Left lobe of liver (tissue), 2 donors: ENCODE measurements around the gene MAP3K1. TPM values are rescaled to one million over a fixed set of nuclear protein-coding genes. Genes with fewer than 3 reads are reported as not detected.

Experiments
- ATAC-seq: fragments of 200-7000 bp; cut with Tn5 transposase; one replicate; pipeline ENCODE4 v1.9.1; 2020; ENCODE audit warnings: mild to moderate bottlenecking, moderate library complexity
- DNase-seq: peaks from one replicate; pipeline ENCODE4 v3.0.0-alpha.2; 2020; ENCODE audit warnings: low spot score
- total RNA-seq: library from RNA; stranded (reverse); gene quantifications from one replicate; pipeline ENCODE4 v1.2.1, GENCODE V29; 2021
- donor health status: DM: no; HTN: no; CAD: no; lungs with moderate emphysema.
- donor health status: DM: no; HTN: yes; CAD: no.

MAP3K1 gene
- total RNA-seq, 1 donor from 2014 or later, result 5.8 TPM

DNA sequence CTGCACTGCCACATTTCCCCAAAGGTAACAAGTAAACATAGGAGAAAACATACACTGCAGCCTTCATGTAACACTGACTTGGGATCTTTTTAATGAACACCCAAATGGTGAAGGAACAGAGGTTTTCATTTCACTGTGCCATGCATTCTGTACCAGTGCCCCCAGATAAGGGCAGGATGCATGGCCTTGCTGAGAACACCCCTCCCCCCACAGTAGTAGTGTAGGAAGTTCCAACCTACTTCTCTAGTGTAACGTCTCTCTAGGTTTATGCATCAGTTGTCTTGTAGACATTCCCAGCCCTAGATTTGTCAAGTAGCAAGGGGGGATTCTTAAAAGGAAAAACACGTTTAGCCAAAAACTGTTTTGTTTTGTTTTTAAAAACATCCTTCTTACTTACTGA, 29.9 kb downstream of the MAP3K1 start:
- peak; percentile 20 for ATAC-seq
- DNase-seq, result no peak

DNA sequence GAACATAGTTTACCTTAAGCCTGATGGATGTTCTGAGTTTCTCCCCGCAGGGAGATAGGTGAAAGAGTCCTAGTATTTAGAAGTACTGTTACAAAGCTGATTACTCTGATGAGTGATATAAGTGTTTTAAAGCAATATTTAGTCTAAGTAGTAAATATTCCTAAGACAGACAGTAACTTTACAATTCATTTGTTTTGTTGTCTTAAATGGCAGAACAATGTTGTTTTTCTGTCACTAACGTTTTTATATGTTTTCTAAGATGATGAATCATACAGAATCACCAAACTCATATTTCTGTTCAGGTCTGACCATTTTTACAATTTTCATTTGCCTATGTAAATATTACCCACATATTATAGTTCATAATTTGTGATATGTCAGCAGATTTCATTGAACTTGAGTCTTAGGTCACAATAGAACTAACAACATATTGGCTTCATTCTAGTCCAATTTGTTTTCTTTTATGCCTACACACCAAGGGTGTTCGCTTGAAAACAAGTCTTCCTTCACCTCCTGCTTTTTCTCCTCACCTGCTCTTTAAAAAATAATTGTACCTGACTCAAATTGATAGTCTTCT, 30.6 kb downstream of the MAP3K1 start:
- DNase-seq (no peak), ATAC-seq (no peak)

DNA sequence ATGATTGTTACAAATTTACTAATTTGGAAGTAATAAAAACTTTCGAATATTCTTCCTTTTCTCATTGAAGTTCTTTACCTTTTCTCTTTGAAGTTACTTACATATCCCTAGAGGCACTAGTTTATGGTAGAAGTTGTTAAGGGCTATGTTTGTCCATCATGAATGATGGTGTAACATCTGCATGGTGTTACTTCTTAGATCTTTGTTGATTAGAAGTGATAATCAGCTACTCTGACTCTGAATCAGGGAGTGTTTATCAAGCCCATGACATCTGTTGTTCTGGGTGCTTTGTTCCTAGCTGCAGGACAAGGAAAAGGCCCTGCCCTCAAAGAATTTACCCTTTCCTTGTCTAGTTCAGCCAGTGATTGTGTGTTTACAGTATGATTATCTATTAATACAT, 32.9 kb downstream of the MAP3K1 start:
- DNase-seq (no peak), ATAC-seq (no peak)

DNA sequence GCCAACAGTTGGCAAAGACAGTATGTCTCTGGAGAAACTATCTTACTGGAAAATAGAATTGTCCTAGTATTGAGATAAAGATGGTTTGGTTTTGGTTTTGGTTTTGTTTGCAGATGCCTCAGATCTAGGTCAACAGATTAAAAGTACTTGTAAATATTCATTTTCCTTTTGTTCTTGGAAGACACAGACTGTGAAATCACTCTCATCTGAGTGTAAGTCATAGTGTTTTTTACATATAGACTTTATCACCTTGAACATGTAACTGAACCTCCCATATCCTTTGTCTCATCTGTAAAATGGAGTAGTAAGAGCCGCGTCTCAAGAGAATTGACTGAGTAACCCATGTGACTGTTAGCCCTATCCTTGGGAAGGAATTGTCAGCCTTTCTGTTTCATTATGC, 34.3 kb downstream of the MAP3K1 start:
- no peak for ATAC-seq
- no peak for DNase-seq

DNA sequence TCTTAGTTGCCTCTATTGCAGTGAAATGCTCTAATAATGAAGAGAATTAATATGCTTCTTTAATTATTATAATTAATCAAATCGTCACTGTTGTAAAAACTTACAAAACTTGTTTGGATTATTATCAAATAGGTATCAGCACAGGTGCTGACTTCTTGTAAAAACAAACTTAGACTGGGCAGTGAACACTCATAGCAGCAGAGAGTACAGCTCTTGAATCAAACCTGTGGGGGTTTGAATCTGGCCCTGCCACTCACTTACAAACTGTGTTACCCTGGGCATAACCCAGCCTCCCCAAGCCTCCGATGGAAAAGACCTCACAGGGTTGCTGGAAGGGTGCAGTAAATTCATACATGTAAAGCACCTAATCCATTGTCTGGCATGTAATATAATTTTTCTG, 35.1 kb downstream of the MAP3K1 start:
- no peak for DNase-seq
- ATAC-seq, result peak; percentile 24

DNA sequence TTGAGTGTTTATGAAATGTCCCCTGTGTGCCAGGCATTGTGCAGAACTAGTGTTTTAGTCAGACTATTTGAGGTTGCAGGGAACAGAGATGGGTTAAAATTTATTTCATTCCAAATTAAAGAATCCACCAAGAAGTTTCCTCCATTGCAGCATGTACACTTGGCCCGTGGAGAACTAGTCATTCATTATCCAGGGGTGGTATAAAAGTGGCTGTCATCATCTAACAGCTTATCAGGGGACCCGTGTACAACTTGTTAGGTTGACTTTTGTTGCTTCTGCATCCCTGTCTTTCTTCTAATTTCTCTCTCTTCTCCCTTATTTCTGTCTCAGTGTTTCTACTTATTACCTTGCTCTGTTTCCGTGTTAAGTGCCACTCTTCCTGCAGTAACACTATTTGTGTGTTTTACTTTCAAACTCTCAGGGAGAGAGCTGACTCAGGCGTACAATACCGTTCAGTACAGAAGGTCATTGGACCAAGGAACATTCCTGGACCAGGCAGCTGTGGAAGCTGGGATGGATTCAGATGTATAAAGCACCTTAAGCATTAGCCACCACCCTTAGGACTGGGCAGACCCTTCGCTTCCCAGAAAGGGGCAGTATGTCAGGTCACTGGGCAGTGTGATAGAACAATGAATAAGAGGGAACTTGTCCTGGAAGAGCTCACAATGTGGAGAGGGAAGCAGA, 36.1 kb downstream of the MAP3K1 start:
- DNase-seq (no peak), ATAC-seq (peak; percentile 85)

DNA sequence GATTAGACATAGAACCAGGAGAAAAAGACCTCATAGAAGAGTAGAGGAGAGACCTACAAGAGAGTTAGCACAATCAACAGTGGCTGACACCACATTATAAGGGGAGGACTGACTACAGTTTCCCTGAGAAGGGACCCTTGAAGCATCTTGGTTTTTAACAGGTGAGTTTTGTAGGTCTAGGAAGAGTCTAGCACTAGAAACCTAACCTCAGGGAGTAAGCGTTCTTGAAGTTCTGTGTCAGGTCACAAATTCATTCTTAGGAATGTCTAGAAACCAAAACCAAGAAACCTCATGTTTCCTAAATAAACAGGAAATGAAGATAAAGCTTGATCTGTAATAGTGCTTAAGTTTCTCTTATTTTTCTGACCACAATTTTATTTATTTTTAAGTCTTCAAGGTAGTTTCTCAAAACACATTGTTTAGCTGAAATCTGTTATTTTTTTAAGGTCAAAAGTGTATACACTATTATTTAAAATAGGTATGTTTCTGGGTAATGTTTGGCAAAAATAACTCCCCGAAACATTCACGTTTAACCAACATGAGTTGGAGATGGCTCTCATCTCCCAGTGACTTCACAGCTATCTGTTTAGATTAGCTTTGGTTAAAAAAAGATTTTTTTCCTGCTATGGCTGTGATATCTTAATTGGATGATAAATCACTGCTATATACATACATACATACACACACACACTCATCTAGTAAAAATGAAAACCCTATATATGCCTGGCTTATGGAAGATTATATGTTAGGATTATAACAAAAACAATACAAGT, 37.1 kb downstream of the MAP3K1 start:
- DNase-seq (no peak), ATAC-seq (no peak)

DNA sequence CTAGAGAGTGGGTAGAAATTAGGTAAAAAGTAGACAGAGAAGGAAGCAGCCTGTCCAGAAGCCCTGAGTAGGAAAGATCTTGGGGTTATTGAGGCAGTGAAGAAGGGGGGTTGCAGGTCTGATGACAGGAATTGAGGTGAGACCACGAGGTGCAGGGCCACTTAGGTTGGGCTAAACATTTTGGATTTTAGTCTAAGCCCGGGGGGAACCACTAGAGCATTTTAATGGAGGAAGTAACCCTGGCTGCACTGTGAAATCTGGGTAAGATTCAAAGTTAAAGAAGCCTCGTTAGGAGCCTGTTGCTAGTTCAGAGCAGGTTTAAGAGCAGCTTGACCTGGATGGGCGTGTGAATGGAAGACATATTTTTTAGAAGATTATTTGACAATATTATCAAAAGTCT, 38.3 kb downstream of the MAP3K1 start:
- no peak for ATAC-seq
- no peak for DNase-seq

DNA sequence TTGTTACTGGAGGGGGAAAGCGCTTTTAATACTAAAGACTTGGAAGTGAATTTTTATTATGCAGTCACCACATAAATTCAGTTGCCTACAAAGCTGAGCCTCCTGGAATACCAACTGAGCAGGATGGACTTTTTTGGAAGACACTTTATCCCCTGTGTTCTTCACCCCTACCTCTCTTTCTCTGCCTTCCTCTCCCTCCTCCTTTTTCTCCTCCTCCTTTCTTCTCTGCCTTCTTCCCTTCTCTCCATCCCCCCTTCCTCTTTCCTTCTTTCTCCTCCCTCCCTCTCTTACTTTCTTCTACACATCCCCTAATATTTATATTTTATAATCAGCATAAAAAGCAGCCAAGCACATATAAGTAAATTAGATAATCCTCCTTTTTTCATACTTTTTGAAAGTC, 39.6 kb downstream of the MAP3K1 start:
- ATAC-seq (no peak), DNase-seq (no peak)

DNA sequence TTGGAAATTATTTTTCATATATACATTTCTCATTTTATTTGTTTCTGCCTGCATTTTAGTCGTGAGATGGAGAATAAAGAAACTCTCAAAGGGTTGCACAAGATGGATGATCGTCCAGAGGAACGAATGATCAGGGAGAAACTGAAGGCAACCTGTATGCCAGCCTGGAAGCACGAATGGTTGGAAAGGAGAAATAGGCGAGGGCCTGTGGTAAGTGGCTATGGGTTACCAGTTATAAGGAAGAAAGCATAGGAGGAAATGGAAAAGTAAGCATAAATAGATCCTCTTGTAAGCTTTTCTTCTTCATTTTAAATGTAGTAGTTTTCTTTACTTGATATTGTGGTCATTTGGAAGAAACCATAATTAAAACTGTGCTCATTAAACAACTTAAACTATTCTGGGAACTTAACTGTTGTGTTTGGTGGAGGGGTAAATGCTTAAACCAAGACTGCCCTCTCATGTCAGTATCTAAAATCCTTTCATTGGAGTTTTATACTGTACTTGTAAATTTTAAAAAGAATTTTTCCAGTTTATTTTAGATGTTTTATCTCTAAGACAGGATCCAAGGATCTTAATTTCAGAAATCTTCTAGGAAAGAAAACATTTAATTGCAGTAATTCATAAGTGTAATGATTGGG, 41.3 kb downstream of the MAP3K1 start:
- ATAC-seq, result no peak
- DNase-seq, result no peak

DNA sequence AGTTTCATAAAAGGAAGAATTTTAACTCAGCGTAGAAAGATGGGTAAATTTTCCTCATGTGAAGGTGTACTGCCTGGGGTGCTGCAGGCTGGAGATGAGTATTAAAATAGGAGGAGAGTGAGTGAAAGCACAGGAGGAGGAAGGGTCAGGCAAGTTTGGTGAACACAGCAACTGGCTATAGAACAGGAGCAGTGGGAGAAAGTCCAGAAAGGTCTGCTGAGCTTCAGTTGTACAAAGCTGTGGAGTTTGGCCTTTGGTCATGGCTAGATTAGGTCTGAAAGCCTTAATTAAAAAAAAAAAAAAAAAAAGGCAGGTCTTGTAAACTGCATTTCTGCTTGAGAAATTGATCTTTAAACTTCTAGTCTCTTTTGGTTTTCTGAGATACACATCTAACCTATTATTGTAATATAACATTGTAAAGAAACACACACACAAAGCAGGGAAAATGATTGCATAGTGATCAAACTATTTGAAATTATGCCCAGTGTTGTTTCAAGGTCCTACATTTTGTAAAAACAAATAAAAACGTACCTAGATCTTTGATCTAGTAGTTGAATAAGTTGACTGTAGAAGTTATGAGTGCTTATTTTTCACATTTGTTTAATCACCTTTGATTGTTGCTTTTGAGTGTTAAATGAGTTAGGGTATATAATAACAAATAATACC, 43.6 kb downstream of the MAP3K1 start:
- ATAC-seq (peak; percentile 96), DNase-seq (peak; percentile 69)

DNA sequence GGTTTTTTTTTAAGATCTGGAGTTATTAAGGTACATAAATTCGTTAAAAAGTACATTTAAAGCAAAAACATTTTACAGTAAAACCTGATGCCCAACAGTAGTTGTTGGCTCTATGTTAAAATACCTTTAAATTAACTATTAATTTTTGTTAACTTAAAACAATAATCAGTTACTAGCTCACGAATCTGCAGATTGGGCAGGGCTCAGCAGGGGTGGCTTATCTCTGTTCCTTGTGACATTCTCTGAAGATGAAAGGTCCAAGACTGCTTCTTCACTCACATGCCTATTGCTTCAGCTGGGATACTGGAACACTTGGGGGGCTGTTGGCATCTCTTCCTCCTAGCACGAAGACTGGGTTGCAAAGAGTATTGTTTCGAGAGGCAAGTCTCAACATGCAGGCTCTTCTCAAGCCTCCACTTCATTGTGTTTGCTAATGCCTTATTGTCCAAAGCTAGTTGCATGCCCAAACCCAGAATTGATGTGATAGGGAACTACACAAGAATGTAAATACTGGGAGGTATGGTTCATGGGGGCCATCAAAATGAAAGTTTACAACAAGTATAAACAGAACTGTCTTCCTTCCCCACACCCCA, 46.6 kb downstream of the MAP3K1 start:
- ATAC-seq, result no peak

DNA sequence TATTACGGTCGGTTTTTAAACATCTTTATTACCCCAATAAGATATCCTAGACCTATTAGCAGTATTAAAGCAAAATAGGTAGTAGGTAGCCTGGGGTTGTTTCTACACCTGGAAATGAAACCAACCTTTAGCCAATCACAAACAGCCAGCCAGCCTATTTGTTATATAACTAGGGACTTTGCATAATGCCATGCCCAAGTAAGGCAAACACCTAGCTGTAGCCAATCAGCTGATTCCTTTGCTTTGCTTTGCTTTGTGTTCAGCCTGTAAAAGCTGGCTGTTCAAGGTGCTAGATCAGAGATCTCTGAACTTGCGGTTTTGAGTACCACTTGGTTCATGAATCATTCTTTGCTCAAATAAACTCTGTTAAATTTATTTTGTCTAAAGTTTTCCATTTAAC, 47.6 kb downstream of the MAP3K1 start:
- ATAC-seq, result no peak
- no peak for DNase-seq

More for the DNA sequence above, 46.6 kb downstream of the MAP3K1 start:
- DNase-seq, result no peak

DNA sequence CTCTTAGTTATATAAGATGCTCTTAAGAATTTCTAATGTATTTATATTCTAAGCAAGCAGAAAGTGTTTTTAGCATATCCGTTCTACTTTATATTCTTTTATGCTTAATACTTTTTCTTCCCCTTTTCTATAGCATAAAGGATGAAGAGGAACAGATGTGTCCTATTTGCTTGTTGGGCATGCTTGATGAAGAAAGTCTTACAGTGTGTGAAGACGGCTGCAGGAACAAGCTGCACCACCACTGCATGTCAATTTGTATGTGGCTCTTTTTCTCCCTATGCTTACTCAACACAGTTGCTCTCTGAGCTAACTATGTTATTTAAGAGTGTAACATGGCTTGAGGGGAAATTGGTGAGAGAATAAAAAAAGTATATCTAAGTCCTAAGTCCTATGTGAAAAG, 56.4 kb downstream of the MAP3K1 start:
- no peak for ATAC-seq

DNA sequence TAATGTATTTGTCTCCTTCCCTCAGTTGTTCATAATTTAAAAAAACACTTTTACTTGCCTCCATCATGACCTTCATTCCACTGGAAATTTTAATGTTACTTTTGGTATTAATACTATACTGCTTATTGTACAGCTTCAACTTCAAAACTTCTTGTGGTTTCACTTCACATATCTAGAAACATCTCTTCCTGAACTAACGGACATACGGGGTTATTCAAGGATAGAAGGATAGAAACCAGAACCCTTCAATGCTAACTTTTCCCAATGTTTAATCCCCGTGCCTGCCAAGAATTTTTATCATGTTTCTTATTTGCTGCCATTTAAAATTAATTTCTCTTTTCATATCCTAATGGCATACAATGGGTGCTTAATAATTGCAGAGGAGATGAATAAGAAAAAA, 57.7 kb downstream of the MAP3K1 start:
- ATAC-seq (no peak), DNase-seq (no peak)

More for the DNA sequence above, 56.4 kb downstream of the MAP3K1 start:
- no peak for DNase-seq

DNA sequence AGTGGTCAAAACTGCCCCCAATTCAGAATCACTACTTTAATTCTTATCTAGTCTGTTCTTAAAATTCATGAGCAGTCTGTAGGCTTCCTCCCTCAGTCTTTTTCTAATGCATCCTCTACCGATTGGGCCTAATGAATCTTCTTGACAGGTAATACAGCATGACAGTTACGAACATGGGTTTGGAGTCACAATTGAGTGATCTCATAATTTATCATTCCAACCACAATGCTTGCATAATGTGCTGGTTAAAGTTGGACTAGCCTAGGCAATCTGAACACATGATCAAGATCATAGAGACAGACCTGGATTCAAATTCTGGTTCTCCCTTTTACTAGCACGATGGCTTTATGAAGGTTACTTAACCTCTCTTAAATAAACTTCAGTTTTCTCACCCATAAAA, 61.0 kb downstream of the MAP3K1 start:
- ATAC-seq (no peak), DNase-seq (no peak)

DNA sequence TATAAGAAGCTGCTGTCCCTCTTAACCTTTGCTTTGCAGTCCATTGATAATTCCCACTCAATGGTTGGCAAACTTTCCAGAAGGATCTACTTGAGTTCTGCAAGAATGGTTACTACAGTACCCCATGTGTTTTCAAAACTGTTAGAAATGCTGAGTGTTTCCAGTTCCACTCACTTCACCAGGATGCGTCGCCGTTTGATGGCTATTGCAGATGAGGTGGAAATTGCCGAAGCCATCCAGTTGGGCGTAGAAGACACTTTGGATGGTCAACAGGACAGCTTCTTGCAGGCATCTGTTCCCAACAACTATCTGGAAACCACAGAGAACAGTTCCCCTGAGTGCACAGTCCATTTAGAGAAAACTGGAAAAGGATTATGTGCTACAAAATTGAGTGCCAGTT, 66.2 kb downstream of the MAP3K1 start:
- no peak for ATAC-seq

DNA sequence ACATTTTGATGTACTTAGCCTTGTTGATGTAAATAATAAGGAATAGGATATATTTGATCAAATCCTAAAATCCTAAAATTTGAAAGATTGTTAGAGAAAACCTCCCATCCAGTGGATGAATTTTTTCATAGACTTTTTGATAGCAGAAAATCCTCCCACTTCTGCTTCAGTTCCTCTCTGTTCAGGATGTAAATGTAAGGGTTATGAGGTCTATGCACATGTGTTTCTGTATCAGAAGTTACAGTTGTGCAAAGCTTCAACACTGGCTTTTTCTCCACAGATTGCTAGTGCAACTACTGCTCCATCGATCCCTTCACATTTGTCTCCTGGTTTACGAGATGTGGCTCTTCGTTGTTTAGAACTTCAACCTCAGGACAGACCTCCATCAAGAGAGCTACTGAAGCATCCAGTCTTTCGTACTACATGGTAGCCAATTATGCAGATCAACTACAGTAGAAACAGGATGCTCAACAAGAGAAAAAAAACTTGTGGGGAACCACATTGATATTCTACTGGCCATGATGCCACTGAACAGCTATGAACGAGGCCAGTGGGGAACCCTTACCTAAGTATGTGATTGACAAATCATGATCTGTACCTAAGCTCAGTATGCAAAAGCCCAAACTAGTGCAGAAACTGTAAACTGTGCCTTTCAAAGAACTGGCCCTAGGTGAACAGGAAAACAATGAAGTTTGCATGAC, 78.1 kb downstream of the MAP3K1 start:
- ATAC-seq, result no peak
- DNase-seq, result no peak

More for the DNA sequence above, 66.2 kb downstream of the MAP3K1 start:
- DNase-seq, result no peak

DNA sequence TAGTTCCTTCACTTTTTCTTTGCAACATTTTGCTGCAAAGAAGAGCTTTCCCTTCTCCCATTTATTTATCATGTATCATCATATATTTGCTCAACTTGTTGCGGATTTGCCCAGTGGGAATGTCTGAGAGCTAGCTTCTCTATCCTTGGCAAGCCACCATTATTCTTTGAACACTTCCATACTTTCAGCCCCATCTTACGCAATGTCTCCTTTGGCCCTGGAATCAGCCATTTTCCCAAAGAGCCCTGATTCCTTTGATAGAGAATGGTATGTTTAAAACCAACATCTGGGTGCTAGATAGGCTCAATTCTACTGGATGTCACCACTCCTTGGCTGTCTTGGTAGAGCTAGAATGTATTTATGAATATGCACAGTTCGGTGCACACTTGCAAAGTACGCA, 81.4 kb downstream of the MAP3K1 start:
- no peak for ATAC-seq
- DNase-seq, result no peak

DNA sequence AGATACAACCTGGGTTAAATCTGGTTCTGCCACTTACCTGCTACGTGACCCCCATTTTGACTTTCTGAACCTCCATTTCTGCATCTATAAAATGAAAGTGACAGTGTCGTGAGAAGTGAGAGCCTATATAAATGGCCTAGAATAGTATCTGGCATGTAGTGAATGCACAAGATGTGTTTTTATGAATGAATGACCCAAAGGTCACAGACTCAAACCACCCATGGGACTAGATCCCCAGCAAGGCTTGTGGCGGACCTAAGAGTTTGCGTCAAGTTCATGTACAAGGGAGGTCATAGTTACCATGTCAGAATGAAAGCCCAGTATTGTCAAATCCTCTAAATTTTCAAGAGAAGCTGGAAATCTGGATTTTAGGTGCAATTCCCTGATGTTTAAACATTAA, 82.9 kb downstream of the MAP3K1 start:
- DNase-seq (no peak), ATAC-seq (no peak)
